AG09319 (cell line): Measurements from ENCODE around the gene EPSTI1.

Source experiments
- DNase-seq: peaks from one replicate; pipeline ENCODE4 v3.0.0-alpha.2; 2010; ENCODE audit warnings: low read depth; ENCODE audit errors: extremely low read depth
- TF ChIP-seq, protein P1 (sequence below): IDR thresholded peaks from 2 replicates; pipeline ENCODE4 v1.5.1; 2011; ENCODE audit warnings: low read depth, mild to moderate bottlenecking, inconsistent platforms, low read length, moderate library complexity

Gene EPSTI1

DNA sequence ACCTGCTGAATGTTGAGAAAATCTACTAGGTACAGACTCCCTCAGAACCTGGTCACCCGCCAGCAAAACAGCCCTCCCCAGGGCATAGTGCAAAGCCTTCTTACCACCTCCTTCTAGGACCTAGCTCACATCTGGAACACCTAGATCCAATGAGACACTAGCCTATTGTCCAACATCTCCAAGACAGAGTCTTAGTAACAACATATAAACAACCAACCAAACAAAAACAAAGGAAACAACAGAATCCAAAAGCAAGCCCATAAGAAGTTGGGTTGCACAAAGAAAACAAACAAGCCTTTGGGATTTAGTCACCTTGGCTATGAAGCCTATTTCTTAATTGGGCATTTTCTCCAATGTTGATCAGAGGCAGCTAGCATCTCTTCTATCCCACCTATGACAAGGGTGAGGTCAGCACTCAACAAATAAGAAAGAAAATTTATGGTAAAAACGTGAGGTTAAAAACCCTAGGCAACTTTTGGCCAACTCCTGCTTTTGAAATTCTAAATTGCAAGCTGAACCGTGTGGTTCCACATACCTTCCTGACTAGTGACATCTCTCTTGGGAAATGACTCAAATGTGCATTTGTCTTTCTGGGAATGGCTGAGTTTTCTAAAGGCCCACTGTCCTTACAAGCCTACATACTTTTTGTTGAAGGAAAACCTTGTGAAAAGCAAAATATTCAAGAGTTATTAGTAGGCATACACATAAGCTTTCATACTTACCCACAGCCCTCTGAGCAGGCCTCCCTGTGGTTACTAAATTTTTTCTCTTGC is 144.0 kb downstream of the EPSTI1 start:
- peak; percentile 3 for DNase-seq
- TF ChIP-seq, protein P1, sequence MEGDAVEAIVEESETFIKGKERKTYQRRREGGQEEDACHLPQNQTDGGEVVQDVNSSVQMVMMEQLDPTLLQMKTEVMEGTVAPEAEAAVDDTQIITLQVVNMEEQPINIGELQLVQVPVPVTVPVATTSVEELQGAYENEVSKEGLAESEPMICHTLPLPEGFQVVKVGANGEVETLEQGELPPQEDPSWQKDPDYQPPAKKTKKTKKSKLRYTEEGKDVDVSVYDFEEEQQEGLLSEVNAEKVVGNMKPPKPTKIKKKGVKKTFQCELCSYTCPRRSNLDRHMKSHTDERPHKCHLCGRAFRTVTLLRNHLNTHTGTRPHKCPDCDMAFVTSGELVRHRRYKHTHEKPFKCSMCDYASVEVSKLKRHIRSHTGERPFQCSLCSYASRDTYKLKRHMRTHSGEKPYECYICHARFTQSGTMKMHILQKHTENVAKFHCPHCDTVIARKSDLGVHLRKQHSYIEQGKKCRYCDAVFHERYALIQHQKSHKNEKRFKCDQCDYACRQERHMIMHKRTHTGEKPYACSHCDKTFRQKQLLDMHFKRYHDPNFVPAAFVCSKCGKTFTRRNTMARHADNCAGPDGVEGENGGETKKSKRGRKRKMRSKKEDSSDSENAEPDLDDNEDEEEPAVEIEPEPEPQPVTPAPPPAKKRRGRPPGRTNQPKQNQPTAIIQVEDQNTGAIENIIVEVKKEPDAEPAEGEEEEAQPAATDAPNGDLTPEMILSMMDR: no peak

DNA sequence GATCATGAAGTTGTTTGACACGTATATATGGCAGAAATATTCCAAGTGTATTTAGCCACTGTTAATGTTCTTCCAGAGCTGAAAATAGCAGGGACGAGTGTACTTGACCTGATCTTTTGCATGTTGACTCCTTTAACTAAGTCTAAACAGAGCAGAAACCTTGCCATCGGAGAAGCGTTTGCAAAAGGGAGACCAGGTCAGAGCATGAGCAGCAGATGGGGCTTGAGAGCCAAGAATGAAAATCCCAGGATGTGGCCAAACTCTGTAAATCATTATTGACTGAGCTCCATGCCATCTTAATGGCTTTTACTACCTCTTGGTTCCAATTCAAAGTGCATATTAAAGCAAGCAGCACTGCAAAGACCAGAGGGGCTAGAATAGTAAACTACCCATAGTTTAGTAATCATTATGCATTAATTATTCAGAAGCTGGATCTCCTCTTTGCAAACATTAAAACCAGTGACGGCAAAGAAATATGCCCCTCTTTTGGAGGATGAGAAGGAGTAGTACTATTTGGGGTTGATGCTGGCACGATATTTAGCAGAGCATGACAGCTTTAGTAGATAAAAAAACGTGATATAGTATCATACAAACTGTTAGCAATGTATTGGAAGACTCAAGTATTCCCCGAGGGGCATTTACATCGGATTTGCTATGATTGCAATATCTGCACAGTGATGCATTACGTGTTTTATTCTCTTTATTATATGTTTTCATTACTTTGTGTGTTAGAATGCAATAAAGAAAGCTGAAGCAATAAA is 154.9 kb downstream of the EPSTI1 start:
- DNase-seq: peak; percentile 62
- TF ChIP-seq, protein P1: peak; percentile 69
